ENCODE results near the gene TRPC4AP. TPM values are rescaled to one million over a fixed set of nuclear protein-coding genes. Genes with fewer than 3 reads are reported as not detected.

The TRPC4AP gene
- total RNA-seq, 1 experiment from 2014 or later = 48.6 TPM

- Histone ChIP-seq H3K9me2 (ENCODE audit: insufficient read depth) (no peaks in the 10 kb centered on the region), H3K9me3 (ENCODE audit: control insufficient read depth in 1 of 2, insufficient read depth in 1 of 2, low read depth in 1 of 2, low read length in 2 of 2) (no peaks in the 10 kb centered on the region), H3K36me3 (ENCODE audit: control insufficient read depth in 1 of 2, insufficient read depth in 2 of 2, low read length in 2 of 2) (peaks cover 18 to 24% of the 10 kb centered on the region in 2 experiments), H3K4me2 (ENCODE audit: low read length) (no peak overlapping the region), H4K20me1 (ENCODE audit: insufficient read depth) (no peaks in the 10 kb centered on the region), H3K27me3 (ENCODE audit: insufficient read depth, low read length) (no peaks in the 10 kb centered on the region), H3K9ac (ENCODE audit: low read length) (no peak overlapping the region), H3K4me3 (replicated peaks in 1 of 2; ENCODE audit: low read depth in 1 of 2, low read length in 2 of 2) (no peak overlapping the region), H3K79me2 (ENCODE audit: insufficient read depth, low read length) (no peaks in the 10 kb centered on the region), H3K27ac (ENCODE audit: low read depth, low read length) (no peak overlapping the region), H2AFZ (ENCODE audit: low read depth, low read length, poor library complexity, severe bottlenecking) (no peak overlapping the region), H3K4me1 (ENCODE audit: control insufficient read depth in 1 of 2, insufficient read depth in 2 of 2, low read length in 2 of 2) (no peaks in the 10 kb centered on the region)
- ATAC-seq = no peak
- no peak for DNase-seq (ENCODE audit: low read depth, low spot score)
- RAD21 ChIA-PET (ENCODE audit: low non-redundant PET in 1 of 2, low total read pairs in 2 of 2, uncharacterized antibody in 2 of 2, unreplicated experiment in 2 of 2) = no interaction called here
- intact Hi-C loops (cut with micrococcal nuclease) = no loop called here
- POLR2A ChIA-PET = no interaction called here
- TF ChIP-seq YY1 (IDR thresholded peaks at IDR 0.05; ENCODE audit: extremely low read depth, insufficient replicate concordance, low read depth, low read length) (no peak), ZFX (IDR thresholded peaks at IDR 0.05) (no peak), RAD21 (IDR thresholded peaks at IDR 0.05; ENCODE audit: low read depth) (no peak), POLR2A (IDR thresholded peaks at IDR 0.05; ENCODE audit: borderline replicate concordance, extremely low read depth, insufficient read depth, insufficient read length) (no peak), CTCF (IDR thresholded peaks at IDR 0.05 in 2 of 3, conservative IDR thresholded peaks at IDR 0.05 in 1 of 3; ENCODE audit: borderline replicate concordance in 1 of 3, insufficient read depth in 1 of 3, low read depth in 2 of 3, low read length in 2 of 3) (no peak), CEBPB (IDR thresholded peaks at IDR 0.05; ENCODE audit: low read depth) (no peak), EZH2 (IDR thresholded peaks at IDR 0.05) (no peak), ELF1 (IDR thresholded peaks at IDR 0.05; ENCODE audit: borderline replicate concordance, low read depth) (no peak)
- no TSS peak for BruUV-seq (replicated peaks)
- CTCF ChIA-PET = no interaction called here
Observed at GRCh38 chr20:35030136-35030535, 62.5 kb downstream of the TRPC4AP start.

- CTCF ChIA-PET = no interaction called here
- no peaks in the 10 kb centered on the region for H4K20me1 ChIP-seq (ENCODE audit: insufficient read depth)
- H3K9me3 ChIP-seq (ENCODE audit: control insufficient read depth in 1 of 2, insufficient read depth in 1 of 2, low read depth in 1 of 2, low read length in 2 of 2) = no peaks in the 10 kb centered on the region
- intact Hi-C loops (cut with micrococcal nuclease) = no loop called here
- POLR2A ChIA-PET = no interaction called here
- H3K27me3 ChIP-seq (ENCODE audit: insufficient read depth, low read length) = no peaks in the 10 kb centered on the region
- DNase-seq (ENCODE audit: low read depth, low spot score) (no peak), ATAC-seq (no peak)
- no peak overlapping the region for H3K9ac ChIP-seq (ENCODE audit: low read length)
- peaks cover 5 to 8% of the 10 kb centered on the region in 2 experiments; a peak in 3 of 4 replicates for H3K36me3 ChIP-seq (ENCODE audit: control insufficient read depth in 1 of 2, insufficient read depth in 2 of 2, low read length in 2 of 2)
- H3K79me2 ChIP-seq (ENCODE audit: insufficient read depth, low read length) = no peaks in the 10 kb centered on the region
- no peak overlapping the region for H3K4me2 ChIP-seq (ENCODE audit: low read length)
- H3K4me3 ChIP-seq (replicated peaks in 1 of 2; ENCODE audit: low read depth in 1 of 2, low read length in 2 of 2) = no peak overlapping the region
- no peaks in the 10 kb centered on the region for H3K4me1 ChIP-seq (ENCODE audit: control insufficient read depth in 1 of 2, insufficient read depth in 2 of 2, low read length in 2 of 2)
- H2AFZ ChIP-seq (ENCODE audit: low read depth, low read length, poor library complexity, severe bottlenecking) = no peak overlapping the region
- no peak overlapping the region for H3K27ac ChIP-seq (ENCODE audit: low read depth, low read length)
- RAD21 ChIA-PET (ENCODE audit: low non-redundant PET in 1 of 2, low total read pairs in 2 of 2, uncharacterized antibody in 2 of 2, unreplicated experiment in 2 of 2) = no interaction called here
- H3K9me2 ChIP-seq (ENCODE audit: insufficient read depth) = no peaks in the 10 kb centered on the region
- no TSS peak for BruUV-seq (replicated peaks)
- no peak for TF ChIP-seq FOSL1 (IDR thresholded peaks at IDR 0.05; ENCODE audit: low read depth)
- TF ChIP-seq ZFX (IDR thresholded peaks at IDR 0.05) = no peak
- no peak for TF ChIP-seq SP1 (IDR thresholded peaks at IDR 0.05; ENCODE audit: low read depth)
- no peak for TF ChIP-seq EZH2phosphoT487 (IDR thresholded peaks at IDR 0.05; ENCODE audit: borderline replicate concordance)
- no peak for TF ChIP-seq RAD21 (IDR thresholded peaks at IDR 0.05; ENCODE audit: low read depth)
- no peak for TF ChIP-seq EGR1 (IDR thresholded peaks at IDR 0.05; ENCODE audit: low read depth)
- no peak for TF ChIP-seq TCF7L2 (IDR thresholded peaks at IDR 0.05; ENCODE audit: borderline replicate concordance, extremely low read depth, insufficient read depth, insufficient read length)
- no peak for TF ChIP-seq CTCF (IDR thresholded peaks at IDR 0.05 in 2 of 3, conservative IDR thresholded peaks at IDR 0.05 in 1 of 3; ENCODE audit: borderline replicate concordance in 1 of 3, insufficient read depth in 1 of 3, low read depth in 2 of 3, low read length in 2 of 3)
Observed at GRCh38 chr20:35027301-35027700, 65.3 kb downstream of the TRPC4AP start.
